Measurements from ENCODE around the gene DLST. TPM values are rescaled to one million over a fixed set of nuclear protein-coding genes. Genes with fewer than 3 reads are reported as not detected.
A peak's percentile ranks its signal among the peaks of the same experiment; 100 is the strongest.

DLST gene
- total RNA-seq, 1 donor from 2014 or later, result 90.4 TPM

DNA sequence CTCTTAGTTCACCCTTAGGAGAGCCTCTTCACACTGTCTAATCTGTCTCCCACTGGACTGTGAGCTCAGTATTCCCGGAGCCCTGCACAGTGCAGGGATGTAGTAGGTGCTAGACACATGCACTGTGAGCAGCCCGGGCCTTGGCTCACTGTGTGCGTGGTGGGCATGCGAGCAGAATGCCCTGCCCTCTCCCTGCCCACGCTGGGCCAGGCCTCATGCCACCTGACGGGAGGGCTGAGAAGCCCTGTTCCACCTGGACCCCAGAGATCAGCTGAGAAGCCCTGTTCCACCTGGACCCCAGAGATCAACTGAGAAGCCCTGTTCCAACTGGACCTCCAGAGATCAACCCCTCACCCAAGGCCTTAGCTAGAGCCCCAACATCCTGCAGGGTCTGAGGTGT, 30.4 kb downstream of the DLST start:
- H3K4me3 Mint-ChIP-seq, result no peak overlapping the region
- ChIA-PET POLR2A (interaction anchor here (1.5 kb wide), 1 partner anchor 50 kb away, joined by 3 read pairs; no protein-coding TSS in a partner anchor), CTCF (interaction anchor here (0.8 to 1.6 kb wide), 4 partner anchors 17 to 177 kb away, joined by 3 to 4 read pairs (median 3); no protein-coding TSS in a partner anchor)
- no peak overlapping the region for H3K27ac Mint-ChIP-seq
- H3K9me3 Mint-ChIP-seq, result no peaks in the 10 kb centered on the region
- H3K27me3 Mint-ChIP-seq, result no peaks in the 10 kb centered on the region
- ATAC-seq (ENCODE audit: low read depth), result no peak
- intact Hi-C loops (cut with micrococcal nuclease), result no loop called here
- no peak for DNase-seq
- H3K4me1 Mint-ChIP-seq, result peaks cover 4% of the 10 kb centered on the region
- no peaks in the 10 kb centered on the region for H3K36me3 Mint-ChIP-seq (ENCODE audit: low read depth)
- TF ChIP-seq, protein P1, sequence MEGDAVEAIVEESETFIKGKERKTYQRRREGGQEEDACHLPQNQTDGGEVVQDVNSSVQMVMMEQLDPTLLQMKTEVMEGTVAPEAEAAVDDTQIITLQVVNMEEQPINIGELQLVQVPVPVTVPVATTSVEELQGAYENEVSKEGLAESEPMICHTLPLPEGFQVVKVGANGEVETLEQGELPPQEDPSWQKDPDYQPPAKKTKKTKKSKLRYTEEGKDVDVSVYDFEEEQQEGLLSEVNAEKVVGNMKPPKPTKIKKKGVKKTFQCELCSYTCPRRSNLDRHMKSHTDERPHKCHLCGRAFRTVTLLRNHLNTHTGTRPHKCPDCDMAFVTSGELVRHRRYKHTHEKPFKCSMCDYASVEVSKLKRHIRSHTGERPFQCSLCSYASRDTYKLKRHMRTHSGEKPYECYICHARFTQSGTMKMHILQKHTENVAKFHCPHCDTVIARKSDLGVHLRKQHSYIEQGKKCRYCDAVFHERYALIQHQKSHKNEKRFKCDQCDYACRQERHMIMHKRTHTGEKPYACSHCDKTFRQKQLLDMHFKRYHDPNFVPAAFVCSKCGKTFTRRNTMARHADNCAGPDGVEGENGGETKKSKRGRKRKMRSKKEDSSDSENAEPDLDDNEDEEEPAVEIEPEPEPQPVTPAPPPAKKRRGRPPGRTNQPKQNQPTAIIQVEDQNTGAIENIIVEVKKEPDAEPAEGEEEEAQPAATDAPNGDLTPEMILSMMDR (IDR thresholded peaks at IDR 0.05), result no peak

DNA sequence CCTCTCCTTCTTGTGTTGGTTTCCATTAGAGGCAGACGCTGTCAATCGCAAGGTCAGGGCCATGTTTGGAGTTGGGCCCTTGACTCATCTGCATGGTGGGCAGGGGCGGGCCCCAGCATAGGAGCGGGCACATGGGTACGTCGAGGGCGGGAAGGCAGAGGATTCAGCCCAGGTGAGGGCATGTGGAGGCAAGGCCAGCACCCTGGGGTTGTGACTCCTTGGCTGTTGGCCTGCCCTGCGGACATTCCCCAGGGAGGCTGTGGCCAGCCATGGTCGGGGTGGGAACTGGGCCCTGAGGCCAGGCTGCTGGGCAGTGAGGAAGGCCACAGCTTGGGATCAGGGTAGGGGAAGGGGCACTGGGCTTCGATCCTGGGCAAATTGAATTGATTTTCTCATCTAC, 31.1 kb downstream of the DLST start:
- DNase-seq (no peak), ATAC-seq (ENCODE audit: low read depth) (no peak)
- H3K27ac Mint-ChIP-seq, result no peak overlapping the region
- ChIA-PET POLR2A (no interaction called here), CTCF (interaction anchor here (1.3 kb wide), 1 partner anchor 176 kb away, joined by 4 read pairs; no protein-coding TSS in a partner anchor)
- no peaks in the 10 kb centered on the region for H3K4me1 Mint-ChIP-seq
- intact Hi-C loops (cut with micrococcal nuclease), result no loop called here
- H3K9me3 Mint-ChIP-seq, result no peaks in the 10 kb centered on the region
- H3K27me3 Mint-ChIP-seq, result no peaks in the 10 kb centered on the region
- TF ChIP-seq, protein P1 (IDR thresholded peaks at IDR 0.05), result no peak
- H3K36me3 Mint-ChIP-seq (ENCODE audit: low read depth), result no peaks in the 10 kb centered on the region
- H3K4me3 Mint-ChIP-seq, result no peak overlapping the region

DNA sequence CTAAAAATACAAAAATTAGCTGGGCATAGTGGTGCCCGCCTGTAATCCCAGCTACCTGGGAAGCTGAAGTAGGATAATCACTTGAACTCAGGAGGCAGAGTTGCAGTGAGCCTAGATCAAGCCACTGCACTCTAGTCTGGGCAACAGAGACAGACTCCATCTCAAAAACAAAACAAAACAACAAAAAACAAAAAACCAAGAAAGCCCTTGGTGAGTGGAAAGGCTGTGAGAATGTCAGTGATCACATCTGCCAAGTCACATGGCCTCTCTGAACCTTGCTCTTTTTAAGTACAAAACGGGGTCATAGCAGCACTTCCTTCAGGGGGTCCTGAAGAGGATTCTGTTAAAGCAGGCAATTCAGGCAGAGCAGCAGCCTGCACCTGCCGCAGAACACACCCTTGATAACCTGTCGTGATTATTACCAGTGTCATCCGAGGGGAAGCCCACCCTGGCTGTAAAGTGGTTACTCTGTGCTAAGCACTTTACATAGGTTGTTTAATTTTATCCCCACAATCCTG, 31.7 kb downstream of the DLST start:
- Mint-ChIP-seq H3K36me3 (ENCODE audit: low read depth) (no peaks in the 10 kb centered on the region), H3K4me3 (no peak overlapping the region), H3K9me3 (no peaks in the 10 kb centered on the region), H3K27me3 (no peaks in the 10 kb centered on the region), H3K27ac (no peak overlapping the region), H3K4me1 (no peaks in the 10 kb centered on the region)
- ATAC-seq (ENCODE audit: low read depth) (no peak), DNase-seq (no peak)
- ChIA-PET CTCF (interaction anchor here (1.3 kb wide), 1 partner anchor 175 kb away, joined by 4 read pairs; no protein-coding TSS in a partner anchor), POLR2A (no interaction called here)
- intact Hi-C loops (cut with micrococcal nuclease), result no loop called here
- TF ChIP-seq, protein P1 (IDR thresholded peaks at IDR 0.05), result no peak

DNA sequence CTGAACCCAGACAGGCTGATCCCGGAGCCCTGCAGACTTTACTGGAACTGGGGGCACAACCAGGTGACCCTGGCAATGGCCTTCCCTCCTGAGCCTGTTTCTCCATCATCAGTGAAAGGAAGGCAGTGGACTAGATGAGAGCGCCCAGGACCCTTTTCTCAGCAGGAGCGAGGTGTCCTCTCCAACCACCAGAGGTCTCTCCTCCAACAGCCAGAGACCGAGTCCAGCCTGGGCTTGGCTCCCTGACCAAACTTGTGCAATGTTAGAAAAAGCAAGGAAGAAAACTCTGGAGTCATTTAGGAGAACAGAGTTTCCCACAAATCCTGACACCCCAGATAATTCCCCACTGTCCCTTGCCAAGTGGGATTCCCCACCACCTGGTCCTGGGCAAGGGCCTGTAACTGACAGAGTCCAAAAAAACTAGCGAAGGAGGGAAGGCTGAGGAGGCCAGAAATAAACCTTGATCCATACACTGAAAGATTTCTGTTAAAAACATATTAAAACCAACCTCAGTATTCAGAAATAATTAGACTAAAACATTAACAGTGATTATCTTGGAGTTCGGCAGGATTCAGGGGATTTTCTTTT, 32.4 kb downstream of the DLST start:
- TF ChIP-seq, protein P1 (IDR thresholded peaks at IDR 0.05), result no peak
- no peak overlapping the region for H3K27ac Mint-ChIP-seq
- peak; percentile 50 for ATAC-seq (ENCODE audit: low read depth)
- no peaks in the 10 kb centered on the region for H3K36me3 Mint-ChIP-seq (ENCODE audit: low read depth)
- no peaks in the 10 kb centered on the region for H3K27me3 Mint-ChIP-seq
- no peak for DNase-seq
- intact Hi-C loops (cut with micrococcal nuclease), result loop anchor here (1.0 kb wide), 2 partner anchors 88 to 174 kb away; partner anchors contain the start of gene EIF2B2
- ChIA-PET POLR2A (no interaction called here), CTCF (no interaction called here)
- no peaks in the 10 kb centered on the region for H3K4me1 Mint-ChIP-seq
- no peak overlapping the region for H3K4me3 Mint-ChIP-seq
- H3K9me3 Mint-ChIP-seq, result no peaks in the 10 kb centered on the region

DNA sequence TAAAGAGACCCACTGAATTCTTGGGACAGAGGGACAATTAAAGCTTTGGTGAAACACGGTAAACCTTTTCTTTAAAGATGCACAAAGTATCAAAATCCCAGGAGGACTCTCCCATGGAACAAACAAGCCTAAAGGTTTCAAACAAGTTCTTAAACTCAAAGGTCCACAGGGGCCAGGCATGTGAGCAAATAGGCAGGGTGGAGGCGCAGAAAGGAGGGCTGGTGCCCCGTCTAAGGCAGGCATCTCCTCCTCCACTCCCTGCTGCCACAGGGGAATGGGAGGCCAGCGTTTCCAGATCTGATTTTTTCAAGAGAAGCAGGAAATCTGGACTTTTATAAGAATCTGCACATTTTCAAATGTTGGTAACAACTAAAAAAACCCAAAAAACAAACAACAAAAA, 33.7 kb downstream of the DLST start:
- no peak overlapping the region for H3K27ac Mint-ChIP-seq
- intact Hi-C loops (cut with micrococcal nuclease), result no loop called here
- ATAC-seq (ENCODE audit: low read depth), result no peak
- DNase-seq, result no peak
- H3K27me3 Mint-ChIP-seq, result no peaks in the 10 kb centered on the region
- H3K9me3 Mint-ChIP-seq, result no peaks in the 10 kb centered on the region
- no peaks in the 10 kb centered on the region for H3K4me1 Mint-ChIP-seq
- ChIA-PET POLR2A (no interaction called here), CTCF (no interaction called here)
- H3K36me3 Mint-ChIP-seq (ENCODE audit: low read depth), result no peaks in the 10 kb centered on the region
- TF ChIP-seq, protein P1 (IDR thresholded peaks at IDR 0.05), result no peak
- H3K4me3 Mint-ChIP-seq, result no peak overlapping the region

All from activated B cell treated with CpG ODN at 0.5 μM for 24 hours (primary cell).